LNCaP clone FGC (cell line): ENCODE measurements around the gene KCNIP4.

Experiments
- DNase-seq: peaks from one replicate; pipeline ENCODE4 v3.0.0-alpha.2; 2011; ENCODE audit warnings: low read depth
- H3K4me3 ChIP-seq: 2 replicates; pipeline ENCODE4 v1.5.1; 2011; ENCODE audit warnings: mild to moderate bottlenecking, low read depth, low read length, control low read depth
- CTCF ChIP-seq: IDR thresholded peaks from 2 replicates; pipeline ENCODE4 v1.5.1; 2012; ENCODE audit warnings: mild to moderate bottlenecking; ENCODE audit not compliant: control insufficient read depth, insufficient read depth; ENCODE audit errors: extremely low read depth

Gene KCNIP4

DNA sequence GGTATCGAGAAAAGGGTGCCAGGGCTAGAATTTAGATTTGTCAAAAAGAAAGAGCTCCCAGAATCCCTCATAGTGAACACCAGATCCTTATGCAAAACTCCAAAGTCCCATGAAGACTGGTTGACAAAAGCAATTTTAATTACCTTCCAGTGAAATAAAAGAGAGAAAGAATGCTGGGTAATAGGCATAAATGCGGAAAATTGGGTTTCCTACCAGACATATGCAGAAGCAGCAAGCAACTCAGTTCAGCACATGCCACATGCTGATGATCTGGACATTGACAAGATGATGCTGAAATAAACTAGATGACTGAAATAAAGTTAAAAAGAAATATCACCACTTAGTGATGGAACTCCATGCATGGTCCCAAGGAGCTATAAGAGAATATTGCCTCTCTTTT lies 83.9 kb downstream of the KCNIP4 start:
- TF ChIP-seq CTCF = no peak
- no peak overlapping the region for H3K4me3 ChIP-seq
- DNase-seq = no peak

GRCh38 chr4:21862917-21863316 lies 85.7 kb downstream of the KCNIP4 start:
- TF ChIP-seq CTCF = no peak
- no peak for DNase-seq
- H3K4me3 ChIP-seq = no peak overlapping the region

- no peak for DNase-seq
- no peak overlapping the region for H3K4me3 ChIP-seq
- TF ChIP-seq CTCF = no peak
Measured at GRCh38 chr4:21858971-21859370, 89.6 kb downstream of the KCNIP4 start.

GRCh38 chr4:21856754-21857153 lies 91.8 kb downstream of the KCNIP4 start:
- no peak for DNase-seq
- TF ChIP-seq CTCF = no peak
- no peak overlapping the region for H3K4me3 ChIP-seq

GRCh38 chr4:21856301-21856700 lies 92.3 kb downstream of the KCNIP4 start:
- no peak for DNase-seq
- TF ChIP-seq CTCF = no peak
- H3K4me3 ChIP-seq = no peak overlapping the region

DNA sequence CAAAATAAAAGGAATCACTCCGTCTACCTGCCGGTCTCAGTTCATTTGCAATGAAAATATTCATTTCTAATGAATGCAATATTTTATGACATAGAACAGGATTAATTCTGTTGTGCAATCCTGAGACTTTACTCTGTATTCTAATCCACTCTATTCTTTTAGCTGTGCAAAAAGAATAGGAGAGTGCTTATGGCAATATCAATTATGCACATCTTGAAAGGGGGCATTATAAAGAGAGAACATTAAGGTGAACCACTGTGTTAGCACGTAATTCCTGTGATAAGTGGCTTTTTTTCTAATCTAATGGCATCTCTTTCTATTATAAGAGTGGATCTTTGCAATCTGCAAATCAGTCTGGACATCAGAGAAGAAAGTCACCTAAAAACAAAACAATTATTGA lies 99.5 kb downstream of the KCNIP4 start:
- no peak overlapping the region for H3K4me3 ChIP-seq
- DNase-seq = no peak
- no peak for TF ChIP-seq CTCF

- no peak overlapping the region for H3K4me3 ChIP-seq
- DNase-seq = no peak
- no peak for TF ChIP-seq CTCF
Measured at GRCh38 chr4:21848021-21848420, 100.6 kb downstream of the KCNIP4 start.
